Activated CD8-positive, alpha-beta T cell treated with anti-CD3 and anti-CD28 coated beads, Interleukin-2, amount 10 ng/mL, durations not matched to agents 7 days and 5 days (primary cell): Measurements from ENCODE around the gene C5orf46. TPM values are rescaled to one million over a fixed set of nuclear protein-coding genes. Genes with fewer than 3 reads are reported as not detected.

ENCODE experiments used
- ATAC-seq: fragments of 150-1000 bp; cut with Tn5 transposase; one replicate; pipeline ENCODE4 v1.10.0; 2021; ENCODE audit warnings: moderate library complexity
- CTCF ChIA-PET: fragments of 350-600 bp; sonication (Branson Sonifier 250); formaldehyde crosslinking; loops from one replicate; lab custom pipeline; 2021; ENCODE audit warnings: antibody characterized with exemption; lab: Charles Lee
- POLR2A ChIA-PET: fragments of 350-600 bp; sonication (Branson Sonifier 250); formaldehyde crosslinking; loops from one replicate; lab custom pipeline; 2021; ENCODE audit warnings: antibody characterized with exemption; lab: Charles Lee
- DNase-seq: peaks from one replicate; pipeline ENCODE4 v3.0.0-alpha.2; 2020
- H3K27ac Mint-ChIP-seq: one replicate; pipeline ENCODE4 v1.8.0; 2021; ENCODE audit warnings: mild to moderate bottlenecking, mixed read lengths
- H3K27me3 Mint-ChIP-seq: one replicate; pipeline ENCODE4 v1.8.0; 2021; ENCODE audit warnings: low read depth, mixed read lengths
- H3K36me3 Mint-ChIP-seq: one replicate; pipeline ENCODE4 v1.8.0; 2021; ENCODE audit warnings: low read depth, mixed read lengths
- H3K4me1 Mint-ChIP-seq: one replicate; pipeline ENCODE4 v1.8.0; 2021; ENCODE audit warnings: low read depth, mixed read lengths
- H3K4me3 Mint-ChIP-seq: one replicate; pipeline ENCODE4 v1.8.0; 2021; ENCODE audit warnings: mild to moderate bottlenecking, mixed read lengths
- H3K9me3 Mint-ChIP-seq: one replicate; pipeline ENCODE4 v1.8.0; 2022; ENCODE audit warnings: mixed read lengths; ENCODE audit not compliant: insufficient read depth
- total RNA-seq, 2 experiments: library from RNA; stranded (reverse); gene quantifications; one replicate each; pipeline ENCODE4 v1.2.3, GENCODE V29; 2021

C5orf46 gene
- total RNA-seq, 2 experiments from 2014 or later: not detected

- POLR2A ChIA-PET: no interaction called here
- no peak for ATAC-seq
- no peak for DNase-seq
- Mint-ChIP-seq H3K27ac (no peak overlapping the region), H3K4me1 (no peaks in the 10 kb centered on the region), H3K27me3 (peaks cover 8% of the 10 kb centered on the region), H3K36me3 (no peaks in the 10 kb centered on the region), H3K4me3 (no peak overlapping the region), H3K9me3 (no peaks in the 10 kb centered on the region)
- CTCF ChIA-PET: interaction anchor here (1.4 kb wide), 1 partner anchor 225 kb away, joined by 3 read pairs; no protein-coding TSS in a partner anchor
These were observed 52.0 kb downstream of the C5orf46 start for GRCh38 chr5:147854331-147854730.

- DNase-seq (no peak), ATAC-seq (no peak)
- Mint-ChIP-seq H3K27me3 (peaks cover 8% of the 10 kb centered on the region), H3K36me3 (no peaks in the 10 kb centered on the region), H3K4me1 (no peaks in the 10 kb centered on the region), H3K4me3 (no peak overlapping the region), H3K9me3 (no peaks in the 10 kb centered on the region), H3K27ac (no peak overlapping the region)
- ChIA-PET CTCF (no interaction called here), POLR2A (no interaction called here)
These were observed 52.9 kb downstream of the C5orf46 start for GRCh38 chr5:147853372-147853987.

GRCh38 chr5:147852365-147852764, 54.0 kb downstream of the C5orf46 start:
- Mint-ChIP-seq H3K9me3 (no peaks in the 10 kb centered on the region), H3K4me3 (no peak overlapping the region), H3K36me3 (no peaks in the 10 kb centered on the region), H3K27ac (no peak overlapping the region), H3K4me1 (no peaks in the 10 kb centered on the region), H3K27me3 (peaks cover 10% of the 10 kb centered on the region)
- POLR2A ChIA-PET: no interaction called here
- ATAC-seq: no peak
- CTCF ChIA-PET: no interaction called here
- no peak for DNase-seq

- Mint-ChIP-seq H3K27ac (no peak overlapping the region), H3K27me3 (peaks cover 10% of the 10 kb centered on the region), H3K36me3 (no peaks in the 10 kb centered on the region), H3K4me1 (no peaks in the 10 kb centered on the region), H3K4me3 (no peak overlapping the region), H3K9me3 (no peaks in the 10 kb centered on the region)
- POLR2A ChIA-PET: no interaction called here
- ATAC-seq (no peak), DNase-seq (no peak)
- CTCF ChIA-PET: interaction anchor here (1.5 kb wide), 1 partner anchor 224 kb away, joined by 5 read pairs; no protein-coding TSS in a partner anchor
These were observed 54.8 kb downstream of the C5orf46 start for GRCh38 chr5:147851578-147851977.

GRCh38 chr5:147849226-147849625, 57.1 kb downstream of the C5orf46 start:
- Mint-ChIP-seq H3K9me3 (no peaks in the 10 kb centered on the region), H3K4me1 (no peaks in the 10 kb centered on the region), H3K4me3 (no peak overlapping the region), H3K27me3 (peaks cover 10% of the 10 kb centered on the region), H3K36me3 (no peaks in the 10 kb centered on the region), H3K27ac (no peak overlapping the region)
- ChIA-PET CTCF (interaction anchor here (2.9 kb wide), 1 partner anchor 8 kb away, joined by 15 read pairs; no protein-coding TSS in a partner anchor), POLR2A (no interaction called here)
- ATAC-seq (no peak), DNase-seq (no peak)

GRCh38 chr5:147845618-147846017, 60.7 kb downstream of the C5orf46 start:
- H3K27ac Mint-ChIP-seq: no peak overlapping the region
- H3K36me3 Mint-ChIP-seq: no peaks in the 10 kb centered on the region
- H3K4me1 Mint-ChIP-seq: no peaks in the 10 kb centered on the region
- ChIA-PET CTCF (interaction anchor here (1.6 kb wide), 1 partner anchor 12 kb away, joined by 10 read pairs; no protein-coding TSS in a partner anchor), POLR2A (no interaction called here)
- no peaks in the 10 kb centered on the region for H3K9me3 Mint-ChIP-seq
- peaks cover 16% of the 10 kb centered on the region for H3K27me3 Mint-ChIP-seq
- DNase-seq (no peak), ATAC-seq (no peak)
- H3K4me3 Mint-ChIP-seq: no peak overlapping the region

GRCh38 chr5:147844846-147845245, 61.5 kb downstream of the C5orf46 start:
- CTCF ChIA-PET: interaction anchor here (1.6 kb wide), 1 partner anchor 13 kb away, joined by 10 read pairs; no protein-coding TSS in a partner anchor
- Mint-ChIP-seq H3K9me3 (no peaks in the 10 kb centered on the region), H3K36me3 (no peaks in the 10 kb centered on the region), H3K4me1 (no peaks in the 10 kb centered on the region), H3K4me3 (no peak overlapping the region), H3K27me3 (peaks cover 18% of the 10 kb centered on the region), H3K27ac (no peak overlapping the region)
- DNase-seq (no peak), ATAC-seq (no peak)
- POLR2A ChIA-PET: no interaction called here

- POLR2A ChIA-PET: no interaction called here
- CTCF ChIA-PET: interaction anchor here (1.6 kb wide), 1 partner anchor 15 kb away, joined by 3 read pairs; no protein-coding TSS in a partner anchor
- DNase-seq: no peak
- no peak overlapping the region for H3K27ac Mint-ChIP-seq
- no peak overlapping the region for H3K4me3 Mint-ChIP-seq
- no peak for ATAC-seq
- no peaks in the 10 kb centered on the region for H3K4me1 Mint-ChIP-seq
- no peaks in the 10 kb centered on the region for H3K9me3 Mint-ChIP-seq
- H3K27me3 Mint-ChIP-seq: peaks cover 23% of the 10 kb centered on the region
- no peaks in the 10 kb centered on the region for H3K36me3 Mint-ChIP-seq
These were observed 63.5 kb downstream of the C5orf46 start for GRCh38 chr5:147842869-147843268.

Other genes starting within 250 kb of the C5orf46 start
- gene JAKMIP2, start 123.8 kb downstream of the C5orf46 start, total RNA-seq: 1 to 10 TPM; 8.2 to 8.9 TPM
- gene SPINK1, start 74.9 kb downstream of the C5orf46 start, total RNA-seq: not detected
- gene SCGB3A2, start 27.8 kb downstream of the C5orf46 start, total RNA-seq: not detected
- not detected for gene SPINK5, start 157.4 kb upstream of the C5orf46 start, total RNA-seq